DOHH2 (cell line): ENCODE measurements around the gene NT5C1B.
"Not testable (repeated sequence)": the region's sequence is repeated elsewhere in the genome, so short reads cannot be mapped to it uniquely, and the experiment has no call there.

ENCODE experiments used
- H3F3A ChIP-seq: fragments of 200-600 bp; sonication (generic), shearing (Covaris generic); 2 replicates; pipeline ENCODE4 v1.6.0; 2016; ENCODE audit warnings: antibody characterized with exemption, mild to moderate bottlenecking; ENCODE audit not compliant: control insufficient read depth, insufficient read depth
- H3K27ac ChIP-seq: fragments of 200-600 bp; sonication (generic); 2 replicates; pipeline ENCODE4 v1.5.1; 2014; ENCODE audit warnings: low read depth, mild to moderate bottlenecking, low read length, moderate library complexity
- H3K27me3 ChIP-seq: fragments of 200-600 bp; sonication (generic); 2 replicates; pipeline ENCODE4 v1.6.1; 2014; ENCODE audit warnings: mild to moderate bottlenecking, low read length, mixed read lengths; ENCODE audit not compliant: control insufficient read depth
- H3K36me3 ChIP-seq: fragments of 200-600 bp; sonication (generic); 2 replicates; pipeline ENCODE4 v1.6.1; 2014; ENCODE audit warnings: mild to moderate bottlenecking, low read length, moderate library complexity, mixed read lengths; ENCODE audit not compliant: control insufficient read depth
- H3K4me1 ChIP-seq: fragments of 200-600 bp; sonication (generic); 2 replicates; pipeline ENCODE4 v1.6.1; 2014; ENCODE audit warnings: mild to moderate bottlenecking, low read length, mixed read lengths; ENCODE audit not compliant: control insufficient read depth
- H3K4me2 ChIP-seq: fragments of 200-600 bp; sonication (generic); 2 replicates; pipeline ENCODE4 v1.6.0; 2014; ENCODE audit warnings: mild to moderate bottlenecking, low read length, moderate library complexity
- H3K4me3 ChIP-seq: fragments of 200-600 bp; sonication (generic); 2 replicates; pipeline ENCODE4 v1.5.1; 2014; ENCODE audit warnings: mild to moderate bottlenecking, low read length, mixed read lengths
- H3K79me2 ChIP-seq: fragments of 200-600 bp; sonication (generic); 2 replicates; pipeline ENCODE4 v1.6.1; 2014; ENCODE audit warnings: mild to moderate bottlenecking, low read length, mixed read lengths; ENCODE audit not compliant: control insufficient read depth
- H3K9me2 ChIP-seq: fragments of 200-600 bp; sonication (generic); replicated peaks from 2 replicates; pipeline ENCODE4 v1.6.1; 2014; ENCODE audit warnings: mild to moderate bottlenecking, low read length, mixed read lengths; ENCODE audit not compliant: control insufficient read depth
- H3K9me3 ChIP-seq: fragments of 200-600 bp; sonication (generic); 2 replicates; pipeline ENCODE4 v1.6.1; 2014; ENCODE audit warnings: antibody characterized with exemption, low read length, mixed read lengths; ENCODE audit not compliant: control insufficient read depth, insufficient read depth
- H4K20me1 ChIP-seq: fragments of 200-600 bp; sonication (generic); 2 replicates; pipeline ENCODE4 v1.6.0; 2014; ENCODE audit warnings: low read depth, mild to moderate bottlenecking, antibody characterized with exemption, low read length, moderate library complexity; ENCODE audit not compliant: control insufficient read depth, insufficient read depth
- EZH2phosphoT487 ChIP-seq: fragments of 200-600 bp; sonication (generic); IDR thresholded peaks from 2 replicates; pipeline ENCODE4 v1.6.1; 2017; ENCODE audit warnings: borderline replicate concordance, mild to moderate bottlenecking, antibody characterized with exemption, low read length, moderate library complexity, mixed read lengths
- TF ChIP-seq, protein P1 (sequence below): fragments of 200-600 bp; sonication (generic); IDR thresholded peaks from one replicate; pipeline ENCODE4 v1.5.1; 2014; ENCODE audit warnings: antibody characterized with exemption, mild to moderate bottlenecking, low read depth, low read length; ENCODE audit not compliant: poor library complexity, severe bottlenecking

NT5C1B gene

DNA sequence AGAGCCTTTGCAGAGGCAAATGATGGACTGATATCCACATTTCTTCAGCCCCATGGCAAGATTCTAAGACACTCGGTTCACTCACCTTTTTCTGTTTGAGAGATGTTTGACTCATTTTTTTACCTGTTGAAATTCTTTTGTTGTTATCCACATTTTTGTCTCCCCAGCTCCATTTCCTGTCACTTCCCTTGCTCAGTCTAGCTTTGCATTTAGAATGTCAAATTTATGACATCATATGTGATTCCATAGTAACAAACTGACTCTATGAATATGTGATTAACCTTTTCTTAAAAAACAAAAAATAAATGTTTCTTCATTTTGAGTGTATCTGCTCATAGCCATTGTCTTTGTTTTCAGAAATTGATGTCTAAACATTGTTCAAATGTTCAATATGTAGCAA is at the start of gene NT5C1B:
Gene NT5C1B, minus strand, starts transcription at position 216 of the 400 bp plus-strand sequence. Its CDS starts 101 bp downstream, at position 115.
- no peak within 1 kb of the TSS for H3K4me3 ChIP-seq
- H3F3A ChIP-seq: no peaks in the 10 kb centered on the region
- H3K9me2 ChIP-seq: no peaks in the 10 kb centered on the region; the same call in 1 of the 2 replicates
- H3K27me3 ChIP-seq: no peaks in the 10 kb centered on the region
- H3K9me3 ChIP-seq: no peaks in the 10 kb centered on the region
- H3K4me2 ChIP-seq: no peak within 1 kb of the TSS
- no peak for TF ChIP-seq EZH2phosphoT487
- TF ChIP-seq, protein P1, sequence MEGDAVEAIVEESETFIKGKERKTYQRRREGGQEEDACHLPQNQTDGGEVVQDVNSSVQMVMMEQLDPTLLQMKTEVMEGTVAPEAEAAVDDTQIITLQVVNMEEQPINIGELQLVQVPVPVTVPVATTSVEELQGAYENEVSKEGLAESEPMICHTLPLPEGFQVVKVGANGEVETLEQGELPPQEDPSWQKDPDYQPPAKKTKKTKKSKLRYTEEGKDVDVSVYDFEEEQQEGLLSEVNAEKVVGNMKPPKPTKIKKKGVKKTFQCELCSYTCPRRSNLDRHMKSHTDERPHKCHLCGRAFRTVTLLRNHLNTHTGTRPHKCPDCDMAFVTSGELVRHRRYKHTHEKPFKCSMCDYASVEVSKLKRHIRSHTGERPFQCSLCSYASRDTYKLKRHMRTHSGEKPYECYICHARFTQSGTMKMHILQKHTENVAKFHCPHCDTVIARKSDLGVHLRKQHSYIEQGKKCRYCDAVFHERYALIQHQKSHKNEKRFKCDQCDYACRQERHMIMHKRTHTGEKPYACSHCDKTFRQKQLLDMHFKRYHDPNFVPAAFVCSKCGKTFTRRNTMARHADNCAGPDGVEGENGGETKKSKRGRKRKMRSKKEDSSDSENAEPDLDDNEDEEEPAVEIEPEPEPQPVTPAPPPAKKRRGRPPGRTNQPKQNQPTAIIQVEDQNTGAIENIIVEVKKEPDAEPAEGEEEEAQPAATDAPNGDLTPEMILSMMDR: no peak
- H3K27ac ChIP-seq: no peak within 1 kb of the TSS
- no peaks in the 10 kb centered on the region for H3K79me2 ChIP-seq
- H4K20me1 ChIP-seq: no peaks in the 10 kb centered on the region
- H3K36me3 ChIP-seq: no peaks in the 10 kb centered on the region
- H3K4me1 ChIP-seq: no peaks in the 10 kb centered on the region

DNA sequence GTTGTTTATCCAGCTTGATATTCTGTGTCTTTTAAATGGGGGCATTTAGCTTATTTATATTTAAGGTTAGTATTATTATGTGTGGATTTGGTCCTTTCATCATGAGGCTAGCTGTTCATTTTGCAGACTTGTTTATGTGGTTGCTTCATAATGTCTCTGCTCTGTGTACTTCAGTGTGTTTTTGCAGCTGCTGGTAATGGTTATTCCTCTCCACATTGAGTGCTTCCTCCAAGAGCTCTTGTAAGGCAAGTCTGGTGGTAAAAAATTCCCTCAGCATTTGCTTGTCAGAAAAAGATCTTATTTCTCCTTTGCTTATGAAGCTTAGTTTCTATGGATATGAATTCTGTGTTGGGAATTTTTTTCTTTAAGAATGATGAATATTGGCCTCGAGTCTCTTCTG is 47.8 kb upstream of the NT5C1B start:
- Histone ChIP-seq H3K79me2 (no peaks in the 10 kb centered on the region), H3K4me1 (no peaks in the 10 kb centered on the region), H3K36me3 (no peaks in the 10 kb centered on the region), H3K27me3 (no peaks in the 10 kb centered on the region), H3F3A (no peaks in the 10 kb centered on the region), H3K4me2 (no peak overlapping the region), H3K27ac (no peak overlapping the region), H3K9me2 (no peaks in the 10 kb centered on the region), H3K4me3 (no peak overlapping the region), H3K9me3 (no peaks in the 10 kb centered on the region), H4K20me1 (no peaks in the 10 kb centered on the region)
- TF ChIP-seq, protein P1: no peak

DNA sequence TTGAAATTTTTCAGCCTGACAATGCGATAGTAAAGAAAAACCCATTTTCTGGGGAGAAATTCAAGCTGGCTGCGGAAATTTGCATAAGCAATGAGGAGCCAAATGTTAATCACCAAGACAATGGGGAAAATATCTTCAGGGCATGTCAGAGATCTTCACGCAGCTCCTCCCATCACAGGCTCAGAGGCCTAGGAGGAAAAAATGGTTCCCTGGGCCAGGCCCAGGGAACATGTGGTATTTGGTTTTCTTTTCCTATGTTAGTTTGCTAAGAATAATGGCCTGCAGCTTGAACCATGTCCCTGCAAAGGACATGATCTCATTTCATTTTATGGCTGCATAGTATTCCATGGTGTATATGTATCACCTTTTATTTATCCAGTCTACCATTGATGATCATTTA is 43.3 kb upstream of the NT5C1B start:
- not testable (repeated sequence) for H3K27me3 ChIP-seq, H4K20me1 ChIP-seq, H3K79me2 ChIP-seq, H3K27ac ChIP-seq, H3F3A ChIP-seq, H3K4me1 ChIP-seq, H3K36me3 ChIP-seq, H3K4me2 ChIP-seq, H3K4me3 ChIP-seq, H3K9me2 ChIP-seq, H3K9me3 ChIP-seq

DNA sequence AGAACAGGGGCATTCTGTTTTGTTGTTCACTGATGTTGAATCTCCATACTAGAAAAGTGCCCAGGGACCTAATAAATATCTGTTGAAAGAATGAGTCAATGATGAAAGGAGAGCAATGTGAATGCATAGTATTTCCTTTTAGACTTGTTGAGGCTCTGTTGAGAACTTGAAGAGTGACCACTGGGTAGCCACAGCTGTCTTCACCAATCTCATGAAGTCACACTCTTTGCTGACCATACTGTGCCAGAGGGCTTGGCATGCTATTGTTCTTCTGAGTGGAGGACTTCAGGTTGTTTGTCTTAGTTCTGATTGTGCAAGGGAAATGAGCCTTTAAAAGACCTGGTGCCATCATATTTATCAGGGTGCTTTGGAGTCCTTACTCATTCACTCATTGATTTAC is 41.6 kb upstream of the NT5C1B start:
- H3K27ac ChIP-seq: no peak overlapping the region
- H3K9me2 ChIP-seq: no peaks in the 10 kb centered on the region
- H3K27me3 ChIP-seq: no peaks in the 10 kb centered on the region
- TF ChIP-seq, protein P1: no peak
- no peak for TF ChIP-seq EZH2phosphoT487
- H3K36me3 ChIP-seq: no peaks in the 10 kb centered on the region
- H3K4me1 ChIP-seq: no peaks in the 10 kb centered on the region
- H3K9me3 ChIP-seq: no peaks in the 10 kb centered on the region
- H4K20me1 ChIP-seq: no peaks in the 10 kb centered on the region
- no peak overlapping the region for H3K4me3 ChIP-seq
- no peaks in the 10 kb centered on the region for H3K79me2 ChIP-seq
- H3K4me2 ChIP-seq: no peak overlapping the region
- H3F3A ChIP-seq: no peaks in the 10 kb centered on the region
